Glutamatergic neuron (in vitro differentiated cells): ENCODE measurements around the gene GIN1. TPM values are rescaled to one million over a fixed set of nuclear protein-coding genes. Genes with fewer than 3 reads are reported as not detected.
"Not testable (repeated sequence)": the region's sequence is repeated elsewhere in the genome, so short reads cannot be mapped to it uniquely, and the experiment has no call there.

ENCODE experiments used
- DNase-seq: peaks from one replicate; pipeline ENCODE4 v3.0.0; 2022
- H3K27ac Mint-ChIP-seq: one replicate; pipeline ENCODE4 v1.8.0; 2020; ENCODE audit warnings: mild to moderate bottlenecking, mixed read lengths, inconsistent platforms; ENCODE audit not compliant: unreplicated experiment
- H3K27me3 Mint-ChIP-seq: one replicate; pipeline ENCODE4 v1.8.0; 2020; ENCODE audit warnings: mild to moderate bottlenecking, moderate library complexity, mixed read lengths, inconsistent platforms; ENCODE audit not compliant: unreplicated experiment
- H3K36me3 Mint-ChIP-seq: one replicate; pipeline ENCODE4 v1.8.0; 2020; ENCODE audit warnings: mild to moderate bottlenecking, mixed read lengths, inconsistent platforms; ENCODE audit not compliant: unreplicated experiment
- H3K4me1 Mint-ChIP-seq: one replicate; pipeline ENCODE4 v1.8.0; 2020; ENCODE audit warnings: mild to moderate bottlenecking, low read depth, mixed read lengths, inconsistent platforms; ENCODE audit not compliant: unreplicated experiment
- H3K4me3 Mint-ChIP-seq: one replicate; pipeline ENCODE4 v1.8.0; 2020; ENCODE audit warnings: mild to moderate bottlenecking, mixed read lengths, inconsistent platforms; ENCODE audit not compliant: unreplicated experiment
- H3K9me3 Mint-ChIP-seq: one replicate; pipeline ENCODE4 v1.8.0; 2020; ENCODE audit warnings: mild to moderate bottlenecking, moderate library complexity, mixed read lengths, inconsistent platforms; ENCODE audit not compliant: unreplicated experiment
- total RNA-seq: library from RNA; stranded (reverse); fragmentation: NEBNext Ultra II Directional; extraction: Animal tissue kit (Norgen Biotek cat#: 25700); gene quantifications from one replicate; pipeline ENCODE4 v1.2.1, GENCODE V29; 2021; ENCODE audit not compliant: unreplicated experiment
- TF ChIP-seq, protein P1 (sequence below): fragments of 200-600 bp; sonication (generic); IDR thresholded peaks from one replicate; pipeline ENCODE4 v1.5.0; 2021; ENCODE audit not compliant: partially characterized antibody, unreplicated experiment

The GIN1 gene
- total RNA-seq, 1 donor from 2014 or later, result 9.6 TPM

DNA sequence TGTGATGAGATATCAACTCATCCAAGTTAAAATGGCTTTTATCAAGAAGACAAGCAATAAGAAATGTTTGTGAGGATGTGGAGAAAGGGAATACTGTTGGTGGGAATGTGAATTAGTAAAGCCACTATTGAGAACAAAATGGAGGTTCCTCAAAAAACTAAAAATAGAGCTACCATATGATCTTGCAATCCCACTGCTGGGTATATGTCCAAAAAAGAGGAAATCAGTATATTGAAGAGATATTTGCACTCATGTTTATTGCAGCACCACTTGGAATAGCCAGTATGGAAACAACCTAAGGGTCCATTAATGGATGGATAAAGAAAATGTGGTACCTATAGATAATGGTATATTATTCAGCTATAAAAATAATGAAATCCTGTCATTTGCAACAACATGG, 25.3 kb upstream of the GIN1 start:
- Mint-ChIP-seq H3K9me3 (no peaks in the 10 kb centered on the region), H3K36me3 (peaks cover 6% of the 10 kb centered on the region), H3K27ac (no peak overlapping the region), H3K4me1 (no peaks in the 10 kb centered on the region), H3K27me3 (no peaks in the 10 kb centered on the region), H3K4me3 (no peak overlapping the region)
- DNase-seq, result no peak
- TF ChIP-seq, protein P1, sequence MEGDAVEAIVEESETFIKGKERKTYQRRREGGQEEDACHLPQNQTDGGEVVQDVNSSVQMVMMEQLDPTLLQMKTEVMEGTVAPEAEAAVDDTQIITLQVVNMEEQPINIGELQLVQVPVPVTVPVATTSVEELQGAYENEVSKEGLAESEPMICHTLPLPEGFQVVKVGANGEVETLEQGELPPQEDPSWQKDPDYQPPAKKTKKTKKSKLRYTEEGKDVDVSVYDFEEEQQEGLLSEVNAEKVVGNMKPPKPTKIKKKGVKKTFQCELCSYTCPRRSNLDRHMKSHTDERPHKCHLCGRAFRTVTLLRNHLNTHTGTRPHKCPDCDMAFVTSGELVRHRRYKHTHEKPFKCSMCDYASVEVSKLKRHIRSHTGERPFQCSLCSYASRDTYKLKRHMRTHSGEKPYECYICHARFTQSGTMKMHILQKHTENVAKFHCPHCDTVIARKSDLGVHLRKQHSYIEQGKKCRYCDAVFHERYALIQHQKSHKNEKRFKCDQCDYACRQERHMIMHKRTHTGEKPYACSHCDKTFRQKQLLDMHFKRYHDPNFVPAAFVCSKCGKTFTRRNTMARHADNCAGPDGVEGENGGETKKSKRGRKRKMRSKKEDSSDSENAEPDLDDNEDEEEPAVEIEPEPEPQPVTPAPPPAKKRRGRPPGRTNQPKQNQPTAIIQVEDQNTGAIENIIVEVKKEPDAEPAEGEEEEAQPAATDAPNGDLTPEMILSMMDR, result no peak

DNA sequence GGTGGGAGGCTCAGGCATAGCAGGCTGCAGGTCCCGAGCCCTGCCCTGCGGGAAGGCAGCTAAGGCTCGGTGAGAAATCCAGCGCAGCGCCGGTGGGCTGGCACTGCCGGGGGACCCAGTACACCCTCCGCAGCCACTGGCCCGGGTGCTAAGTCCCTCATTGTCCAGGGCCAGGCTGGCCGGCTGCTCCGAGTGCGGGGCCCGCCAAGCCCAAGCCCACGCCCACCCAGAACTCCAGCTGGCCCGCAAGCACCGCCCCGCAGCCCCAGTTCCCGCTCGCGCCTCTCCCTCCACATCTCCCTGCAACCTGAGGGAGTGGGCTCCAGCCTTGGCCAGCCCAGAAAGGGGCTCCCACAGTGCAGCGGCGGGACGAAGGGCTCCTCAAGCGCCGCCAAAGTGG, 22.2 kb upstream of the GIN1 start:
- DNase-seq, H3K27me3 Mint-ChIP-seq, H3K27ac Mint-ChIP-seq, H3K4me1 Mint-ChIP-seq, H3K4me3 Mint-ChIP-seq, H3K36me3 Mint-ChIP-seq, H3K9me3 Mint-ChIP-seq: not testable (repeated sequence)

DNA sequence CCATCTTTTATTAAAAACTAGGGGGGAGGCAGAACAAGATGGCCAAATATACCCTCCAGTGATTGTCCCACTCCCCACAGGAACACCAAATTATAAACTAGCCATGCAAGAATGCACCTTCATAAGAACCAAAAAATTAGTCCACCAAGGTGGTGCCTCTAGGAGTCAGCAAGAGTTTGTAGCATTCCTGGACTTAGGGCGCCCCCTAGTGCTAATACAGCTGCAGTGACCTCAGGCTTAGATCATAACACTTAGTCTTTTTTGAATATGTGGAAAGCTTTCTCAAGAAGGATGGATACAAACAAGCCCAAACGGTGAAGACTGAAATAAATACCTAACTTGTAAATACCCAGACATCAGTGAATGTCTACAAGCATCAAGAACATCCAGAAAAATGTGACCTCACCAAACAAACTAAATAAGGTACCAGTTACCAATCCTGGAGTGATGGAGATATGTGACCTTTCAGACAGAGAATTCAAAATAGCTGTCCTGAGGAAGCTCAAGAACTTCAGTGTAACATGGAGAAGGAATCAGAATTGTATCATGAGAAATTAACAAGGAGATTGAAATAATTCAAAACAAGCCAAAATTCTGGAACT, 19.4 kb upstream of the GIN1 start:
- Mint-ChIP-seq H3K27ac (no peak overlapping the region), H3K4me1 (no peaks in the 10 kb centered on the region), H3K36me3 (peaks cover 6% of the 10 kb centered on the region), H3K9me3 (no peaks in the 10 kb centered on the region), H3K27me3 (no peaks in the 10 kb centered on the region), H3K4me3 (no peak overlapping the region)
- DNase-seq, result peak; percentile 81
- TF ChIP-seq, protein P1, result peak; percentile 94

DNA sequence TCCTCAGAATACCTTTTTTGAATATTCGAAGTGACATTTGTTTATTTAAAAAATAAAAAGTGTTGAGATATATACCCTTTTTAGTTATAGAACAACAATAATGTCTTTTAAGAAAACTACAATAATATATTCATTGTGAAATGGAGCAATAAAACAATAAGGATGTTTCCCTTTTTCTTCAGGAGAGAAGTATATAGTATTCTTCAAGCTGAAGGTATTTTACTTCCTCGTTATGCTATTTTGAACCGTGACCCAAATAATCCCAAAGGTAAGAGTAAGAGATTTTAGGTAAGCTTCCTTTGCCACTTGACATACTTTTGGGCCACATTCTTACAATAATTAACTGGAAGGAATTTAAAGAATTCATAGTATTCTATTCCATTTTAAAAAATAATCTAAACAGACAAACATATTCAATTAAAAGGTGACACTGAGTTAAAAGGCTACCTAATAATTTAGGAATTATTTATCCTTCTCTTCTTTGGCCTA, 18.3 kb upstream of the GIN1 start:
- TF ChIP-seq, protein P1, result no peak
- Mint-ChIP-seq H3K4me1 (no peaks in the 10 kb centered on the region), H3K4me3 (no peak overlapping the region), H3K27ac (no peak overlapping the region), H3K27me3 (no peaks in the 10 kb centered on the region), H3K9me3 (no peaks in the 10 kb centered on the region), H3K36me3 (peaks cover 6% of the 10 kb centered on the region)
- no peak for DNase-seq

DNA sequence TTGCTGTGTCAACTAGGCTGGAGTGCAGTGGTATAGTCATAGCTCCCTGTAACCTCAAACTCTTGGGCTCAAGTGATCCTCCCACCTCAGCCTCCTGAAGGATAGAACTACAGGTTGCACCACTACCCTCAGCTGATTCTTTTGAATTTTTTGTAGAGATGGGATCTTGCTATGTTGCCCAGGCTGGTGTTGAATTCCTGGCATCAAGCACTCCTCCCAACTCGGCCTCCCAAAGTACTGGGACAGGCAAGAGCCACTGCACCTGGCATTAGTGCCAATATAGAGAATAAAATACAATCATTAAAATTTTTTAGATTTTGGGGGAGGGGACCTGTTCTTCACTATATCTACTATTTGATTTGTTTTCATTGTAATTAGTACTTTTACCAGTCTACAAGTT, 15.5 kb upstream of the GIN1 start:
- H3K27ac Mint-ChIP-seq, result no peak overlapping the region
- TF ChIP-seq, protein P1, result no peak
- no peaks in the 10 kb centered on the region for H3K36me3 Mint-ChIP-seq
- H3K9me3 Mint-ChIP-seq, result no peaks in the 10 kb centered on the region
- H3K4me3 Mint-ChIP-seq, result no peak overlapping the region
- no peaks in the 10 kb centered on the region for H3K27me3 Mint-ChIP-seq
- DNase-seq, result no peak
- no peaks in the 10 kb centered on the region for H3K4me1 Mint-ChIP-seq
